OCI-LY1 (cell line): ENCODE results near the gene DNAJB5.

Experiments used
- H2AFZ ChIP-seq: fragments of 200-600 bp; sonication (generic), shearing (Covaris generic); 2 replicates; pipeline ENCODE4 v1.6.0; 2014; ENCODE audit warnings: antibody characterized with exemption, mild to moderate bottlenecking, low read length
- H3F3A ChIP-seq: fragments of 200-600 bp; sonication (generic), shearing (Covaris generic); 2 replicates; pipeline ENCODE4 v1.6.0; 2014; ENCODE audit warnings: mild to moderate bottlenecking, antibody characterized with exemption, low read length, moderate library complexity; ENCODE audit not compliant: insufficient read depth
- H3K27ac ChIP-seq: fragments of 200-600 bp; sonication (generic); 2 replicates; pipeline ENCODE4 v1.5.1; 2014; ENCODE audit warnings: low read length, mixed run types, mild to moderate bottlenecking, low read depth; ENCODE audit not compliant: poor library complexity, severe bottlenecking
- H3K27me3 ChIP-seq: fragments of 200-600 bp; sonication (generic); 2 replicates; pipeline ENCODE4 v1.6.0; 2014; ENCODE audit warnings: antibody characterized with exemption, mild to moderate bottlenecking, low read length, moderate library complexity; ENCODE audit not compliant: insufficient read depth
- H3K36me3 ChIP-seq: fragments of 200-600 bp; sonication (generic); 2 replicates; pipeline ENCODE4 v1.6.1; 2014; ENCODE audit warnings: mild to moderate bottlenecking, antibody characterized with exemption, low read length, moderate library complexity, mixed read lengths; ENCODE audit not compliant: insufficient read depth
- H3K4me1 ChIP-seq: fragments of 200-600 bp; sonication (generic); 2 replicates; pipeline ENCODE4 v1.5.1; 2014; ENCODE audit warnings: mild to moderate bottlenecking, low read length, moderate library complexity; ENCODE audit not compliant: insufficient read depth, severe bottlenecking
- H3K4me2 ChIP-seq: fragments of 200-600 bp; sonication (generic), shearing (Covaris generic); 2 replicates; pipeline ENCODE4 v1.6.1; 2014; ENCODE audit warnings: low read length
- H3K4me3 ChIP-seq: fragments of 200-600 bp; sonication (generic); 2 replicates; pipeline ENCODE4 v1.5.1; 2014; ENCODE audit warnings: low read length, low read depth, mild to moderate bottlenecking, mixed read lengths; ENCODE audit not compliant: poor library complexity, severe bottlenecking
- H3K79me2 ChIP-seq: fragments of 200-600 bp; shearing (Covaris generic); 2 replicates; pipeline ENCODE4 v1.6.1; 2016; ENCODE audit warnings: mixed run types, low read length, mixed read lengths; ENCODE audit not compliant: insufficient read depth
- H3K9ac ChIP-seq: fragments of 200-600 bp; sonication (generic), shearing (Covaris generic); 2 replicates; pipeline ENCODE4 v1.6.1; 2014; ENCODE audit warnings: mild to moderate bottlenecking, low read length, mixed read lengths
- H3K9me2 ChIP-seq: fragments of 200-600 bp; sonication (generic), shearing (Covaris generic); 2 replicates; pipeline ENCODE4 v1.6.1; 2014; ENCODE audit warnings: low read depth, mild to moderate bottlenecking, low read length, mixed read lengths
- H3K9me3 ChIP-seq: fragments of 200-600 bp; shearing (Covaris generic); 2 replicates; pipeline ENCODE4 v1.6.1; 2014; ENCODE audit warnings: low read length, mixed read lengths
- H4K20me1 ChIP-seq: fragments of 200-600 bp; sonication (generic), shearing (Covaris generic); 2 replicates; pipeline ENCODE4 v1.6.0; 2016; ENCODE audit warnings: mild to moderate bottlenecking, low read length; ENCODE audit not compliant: insufficient read depth
- EZH2 ChIP-seq: fragments of 200-600 bp; sonication (generic), shearing (Covaris generic); IDR thresholded peaks from 2 replicates; pipeline ENCODE4 v1.8.0; 2017; ENCODE audit warnings: borderline replicate concordance, mixed run types, mild to moderate bottlenecking, antibody characterized with exemption, low read length, moderate library complexity, mixed read lengths
- TF ChIP-seq, protein P1 (sequence below): fragments of 200-600 bp; sonication (generic), shearing (Covaris generic); IDR thresholded peaks from 2 replicates; pipeline ENCODE4 v1.5.1; 2017; ENCODE audit warnings: mild to moderate bottlenecking, antibody characterized with exemption, low read length, moderate library complexity, mixed read lengths

Gene DNAJB5

DNA sequence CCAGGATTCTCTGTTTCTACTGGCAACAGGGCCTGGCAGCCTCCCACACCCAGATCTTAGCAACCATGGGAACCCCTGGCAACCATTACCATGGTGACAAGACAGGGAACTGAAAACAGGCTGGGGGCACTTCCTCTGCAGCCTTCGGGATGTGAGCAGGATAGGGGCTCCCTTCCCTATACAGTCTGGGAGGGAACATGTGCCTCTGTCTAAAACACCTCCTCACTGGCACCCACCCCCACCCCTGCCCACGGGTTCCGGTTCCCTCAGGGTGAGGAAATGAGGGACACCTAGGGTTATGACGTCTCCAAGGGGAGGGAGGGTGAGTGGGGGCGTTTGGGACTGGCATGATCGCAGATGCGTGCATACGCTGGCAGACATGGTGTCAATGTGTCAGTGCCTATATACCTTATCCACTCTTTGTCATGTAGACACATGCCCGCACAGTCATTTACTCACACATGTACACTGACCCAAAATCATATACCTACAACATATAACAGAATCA lies 3.0 kb upstream of the DNAJB5 start:
- no peaks in the 10 kb centered on the region for H3K9me3 ChIP-seq
- H3K9me2 ChIP-seq, result no peaks in the 10 kb centered on the region
- peaks cover 17% of the 10 kb centered on the region for H3K4me1 ChIP-seq
- no peak overlapping the region for H3K4me3 ChIP-seq
- no peaks in the 10 kb centered on the region for H3K27me3 ChIP-seq
- H3K79me2 ChIP-seq, result no peaks in the 10 kb centered on the region
- no peak overlapping the region for H2AFZ ChIP-seq
- TF ChIP-seq, protein P1, sequence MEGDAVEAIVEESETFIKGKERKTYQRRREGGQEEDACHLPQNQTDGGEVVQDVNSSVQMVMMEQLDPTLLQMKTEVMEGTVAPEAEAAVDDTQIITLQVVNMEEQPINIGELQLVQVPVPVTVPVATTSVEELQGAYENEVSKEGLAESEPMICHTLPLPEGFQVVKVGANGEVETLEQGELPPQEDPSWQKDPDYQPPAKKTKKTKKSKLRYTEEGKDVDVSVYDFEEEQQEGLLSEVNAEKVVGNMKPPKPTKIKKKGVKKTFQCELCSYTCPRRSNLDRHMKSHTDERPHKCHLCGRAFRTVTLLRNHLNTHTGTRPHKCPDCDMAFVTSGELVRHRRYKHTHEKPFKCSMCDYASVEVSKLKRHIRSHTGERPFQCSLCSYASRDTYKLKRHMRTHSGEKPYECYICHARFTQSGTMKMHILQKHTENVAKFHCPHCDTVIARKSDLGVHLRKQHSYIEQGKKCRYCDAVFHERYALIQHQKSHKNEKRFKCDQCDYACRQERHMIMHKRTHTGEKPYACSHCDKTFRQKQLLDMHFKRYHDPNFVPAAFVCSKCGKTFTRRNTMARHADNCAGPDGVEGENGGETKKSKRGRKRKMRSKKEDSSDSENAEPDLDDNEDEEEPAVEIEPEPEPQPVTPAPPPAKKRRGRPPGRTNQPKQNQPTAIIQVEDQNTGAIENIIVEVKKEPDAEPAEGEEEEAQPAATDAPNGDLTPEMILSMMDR, result no peak
- no peak for TF ChIP-seq EZH2
- H3K27ac ChIP-seq, result no peak overlapping the region
- no peaks in the 10 kb centered on the region for H4K20me1 ChIP-seq
- H3K9ac ChIP-seq, result no peak overlapping the region
- no peaks in the 10 kb centered on the region for H3K36me3 ChIP-seq
- no peak overlapping the region for H3K4me2 ChIP-seq
- H3F3A ChIP-seq, result no peaks in the 10 kb centered on the region

DNA sequence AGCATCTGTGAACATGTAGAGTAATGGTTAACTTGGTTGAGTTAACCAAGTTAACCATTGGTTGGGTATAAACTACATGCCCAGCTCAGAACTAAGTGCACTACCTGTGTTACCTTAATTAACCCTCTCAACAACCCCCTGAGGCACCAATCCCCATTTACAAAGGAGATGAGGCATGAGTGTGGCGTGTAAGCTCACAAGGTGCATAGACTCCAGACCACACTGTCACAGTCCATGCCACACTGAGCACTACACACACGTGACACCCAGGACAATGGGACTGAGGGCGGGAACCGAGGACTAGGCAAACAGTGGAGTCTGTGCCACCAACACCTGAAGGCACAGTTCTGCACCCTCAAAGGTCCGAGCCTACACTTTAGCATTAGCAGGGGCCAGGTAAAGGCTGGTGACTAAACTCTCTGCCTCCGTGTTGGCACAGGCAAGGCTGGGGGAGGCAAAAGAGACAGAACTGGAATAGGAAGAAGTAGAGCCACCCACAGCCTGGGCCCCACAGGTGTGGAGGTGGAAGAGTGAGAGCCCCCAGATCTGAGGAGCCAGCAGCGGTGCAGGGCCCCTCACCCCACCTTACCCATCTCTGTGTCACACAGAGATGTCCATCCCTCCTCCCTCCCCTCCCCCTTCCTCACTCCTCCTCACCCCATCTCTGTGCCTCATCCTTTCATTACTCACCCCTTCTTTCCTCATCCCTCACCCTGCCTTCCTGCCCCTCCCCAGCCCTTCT lies 2.2 kb upstream of the DNAJB5 start:
- Histone ChIP-seq H3K4me3 (no peak overlapping the region), H3F3A (no peaks in the 10 kb centered on the region), H2AFZ (no peak overlapping the region), H3K9me2 (no peaks in the 10 kb centered on the region), H3K27ac (no peak overlapping the region), H3K4me1 (peaks cover 17% of the 10 kb centered on the region), H4K20me1 (no peaks in the 10 kb centered on the region), H3K9me3 (no peaks in the 10 kb centered on the region), H3K36me3 (no peaks in the 10 kb centered on the region), H3K4me2 (no peak overlapping the region), H3K9ac (no peak overlapping the region), H3K79me2 (no peaks in the 10 kb centered on the region), H3K27me3 (no peaks in the 10 kb centered on the region)
- TF ChIP-seq EZH2, result no peak
- TF ChIP-seq, protein P1, result no peak

DNA sequence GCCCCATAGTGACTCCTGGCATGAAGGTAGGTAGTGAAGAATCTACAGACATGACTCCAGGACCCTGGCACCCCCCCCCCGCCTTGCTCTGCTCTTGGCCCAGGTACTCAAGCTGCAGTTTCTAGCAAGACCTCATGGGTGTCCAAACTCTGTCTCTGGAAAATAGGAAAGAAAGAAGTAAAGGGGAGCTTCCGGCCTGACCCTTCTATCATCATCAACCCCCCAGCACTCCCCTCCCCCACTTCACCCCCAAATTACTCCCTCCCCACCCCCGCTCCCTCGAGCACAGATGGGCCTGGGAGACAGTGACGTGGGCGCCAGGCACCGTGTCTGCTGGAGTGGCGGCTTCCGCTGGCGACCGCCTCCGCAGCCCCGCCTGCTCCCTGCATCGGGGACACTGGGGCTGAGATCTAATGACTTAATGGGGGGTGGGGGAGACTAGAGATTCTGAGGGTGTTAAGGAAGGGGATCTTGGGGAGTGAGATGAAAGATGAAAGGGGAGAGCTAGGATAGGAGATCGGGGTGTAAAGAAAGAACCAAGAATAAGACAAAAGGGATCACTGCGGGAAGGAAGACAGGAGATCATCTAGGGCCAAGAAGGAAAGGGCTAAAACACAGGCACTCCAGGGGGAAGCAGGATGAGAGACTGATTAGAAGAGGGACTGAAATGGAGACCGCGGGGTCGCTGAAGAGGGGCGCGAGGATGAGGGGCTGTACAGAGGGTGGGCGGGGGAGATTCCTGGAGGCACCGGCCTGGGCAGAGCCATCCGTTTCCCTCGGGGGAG lies 1.1 kb upstream of the DNAJB5 start:
- no peaks in the 10 kb centered on the region for H3K79me2 ChIP-seq
- H3K4me1 ChIP-seq, result peaks cover 17% of the 10 kb centered on the region
- no peaks in the 10 kb centered on the region for H3K9me3 ChIP-seq
- H2AFZ ChIP-seq, result no peak overlapping the region
- peak overlapping the region; percentile 67 for H3K4me3 ChIP-seq
- H3K36me3 ChIP-seq, result no peaks in the 10 kb centered on the region
- TF ChIP-seq EZH2, result no peak
- peak overlapping the region; percentile 74 for H3K4me2 ChIP-seq
- H3F3A ChIP-seq, result no peaks in the 10 kb centered on the region
- H3K27me3 ChIP-seq, result no peaks in the 10 kb centered on the region
- no peak overlapping the region for H3K27ac ChIP-seq
- H3K9me2 ChIP-seq, result no peaks in the 10 kb centered on the region
- peak overlapping the region; percentile 62; the same call in 1 of the 2 replicates for H3K9ac ChIP-seq
- no peaks in the 10 kb centered on the region for H4K20me1 ChIP-seq
